ENCODE results near the gene OR7A5.

DNA sequence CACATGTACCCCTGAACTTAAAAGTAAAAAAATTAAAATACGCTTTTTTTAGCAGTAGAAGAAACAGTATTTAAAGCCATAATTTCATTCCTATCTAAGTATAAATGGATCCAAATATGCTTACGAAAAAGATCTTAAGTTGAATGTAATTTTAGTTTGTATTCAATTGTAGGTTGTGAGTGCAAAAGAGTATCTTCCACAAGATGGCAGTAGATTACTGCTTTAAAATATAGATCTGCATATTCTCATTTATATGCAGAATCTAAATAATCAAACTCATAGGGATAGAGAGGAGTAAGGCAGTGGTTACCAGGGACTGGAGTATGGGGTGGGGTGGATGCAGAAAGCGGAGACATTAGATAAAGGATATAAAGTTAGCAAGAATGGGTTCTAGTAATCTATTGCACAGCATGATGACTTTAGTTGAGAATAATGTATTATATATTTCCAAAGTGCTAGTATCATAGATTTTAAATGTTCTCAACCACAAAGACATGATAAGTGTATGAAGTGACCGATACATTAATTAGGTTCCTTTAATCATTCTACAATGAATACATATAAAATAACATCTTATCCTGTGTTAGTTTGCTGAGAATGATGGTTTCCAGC lies 36.7 kb upstream of the OR7A5 start:
- TF ChIP-seq, protein P1, sequence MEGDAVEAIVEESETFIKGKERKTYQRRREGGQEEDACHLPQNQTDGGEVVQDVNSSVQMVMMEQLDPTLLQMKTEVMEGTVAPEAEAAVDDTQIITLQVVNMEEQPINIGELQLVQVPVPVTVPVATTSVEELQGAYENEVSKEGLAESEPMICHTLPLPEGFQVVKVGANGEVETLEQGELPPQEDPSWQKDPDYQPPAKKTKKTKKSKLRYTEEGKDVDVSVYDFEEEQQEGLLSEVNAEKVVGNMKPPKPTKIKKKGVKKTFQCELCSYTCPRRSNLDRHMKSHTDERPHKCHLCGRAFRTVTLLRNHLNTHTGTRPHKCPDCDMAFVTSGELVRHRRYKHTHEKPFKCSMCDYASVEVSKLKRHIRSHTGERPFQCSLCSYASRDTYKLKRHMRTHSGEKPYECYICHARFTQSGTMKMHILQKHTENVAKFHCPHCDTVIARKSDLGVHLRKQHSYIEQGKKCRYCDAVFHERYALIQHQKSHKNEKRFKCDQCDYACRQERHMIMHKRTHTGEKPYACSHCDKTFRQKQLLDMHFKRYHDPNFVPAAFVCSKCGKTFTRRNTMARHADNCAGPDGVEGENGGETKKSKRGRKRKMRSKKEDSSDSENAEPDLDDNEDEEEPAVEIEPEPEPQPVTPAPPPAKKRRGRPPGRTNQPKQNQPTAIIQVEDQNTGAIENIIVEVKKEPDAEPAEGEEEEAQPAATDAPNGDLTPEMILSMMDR (IDR thresholded peaks at IDR 0.05), result peak; percentile 70
- no peak for TF ChIP-seq POLR2AphosphoS5 (IDR thresholded peaks at IDR 0.05; ENCODE audit: low read depth, low read length)
- no peak for TF ChIP-seq ELF1 (IDR thresholded peaks at IDR 0.05)
- TF ChIP-seq MXI1 (IDR thresholded peaks at IDR 0.05; ENCODE audit: low read depth, low read length), result no peak
- TF ChIP-seq EZH2phosphoT487 (IDR thresholded peaks at IDR 0.05; ENCODE audit: borderline replicate concordance, low read depth), result no peak
- no peak for TF ChIP-seq REST (IDR thresholded peaks at IDR 0.05; ENCODE audit: low read depth, low read length)
- no peak for TF ChIP-seq SIN3A (IDR thresholded peaks at IDR 0.05; ENCODE audit: borderline replicate concordance, low read depth, low read length)
- no peak for TF ChIP-seq USF2 (IDR thresholded peaks at IDR 0.05; ENCODE audit: borderline replicate concordance, low read depth, low read length)
- no peak for TF ChIP-seq NFIC (IDR thresholded peaks at IDR 0.05; ENCODE audit: borderline replicate concordance)
- TF ChIP-seq PBX3 (IDR thresholded peaks at IDR 0.05), result no peak
